OCI-LY3 (cell line): ENCODE results near the gene CHPF.

Source experiments
- CTCF ChIP-seq: fragments of 200-600, 300-600 bp; sonication (generic); IDR thresholded peaks from 2 replicates; pipeline ENCODE4 v1.5.1; 2014; ENCODE audit warnings: antibody characterized with exemption, low read length, low read depth
- EZH2phosphoT487 ChIP-seq: fragments of 200-600 bp; shearing (Covaris generic); IDR thresholded peaks from 2 replicates; pipeline ENCODE4 v1.6.1; 2018; ENCODE audit warnings: antibody characterized with exemption, mixed run types, low read depth

- no peak for TF ChIP-seq CTCF
- no peak for TF ChIP-seq EZH2phosphoT487
Observed at GRCh38 chr2:219571311-219572236, 28.0 kb upstream of the CHPF start, which contains the start of gene OBSL1.
